ENCODE results near the gene RASGRP1. TPM values are rescaled to one million over a fixed set of nuclear protein-coding genes. Genes with fewer than 3 reads are reported as not detected.

Gene RASGRP1
- total RNA-seq, 1 experiment from 2014 or later = 0.51 TPM

DNA sequence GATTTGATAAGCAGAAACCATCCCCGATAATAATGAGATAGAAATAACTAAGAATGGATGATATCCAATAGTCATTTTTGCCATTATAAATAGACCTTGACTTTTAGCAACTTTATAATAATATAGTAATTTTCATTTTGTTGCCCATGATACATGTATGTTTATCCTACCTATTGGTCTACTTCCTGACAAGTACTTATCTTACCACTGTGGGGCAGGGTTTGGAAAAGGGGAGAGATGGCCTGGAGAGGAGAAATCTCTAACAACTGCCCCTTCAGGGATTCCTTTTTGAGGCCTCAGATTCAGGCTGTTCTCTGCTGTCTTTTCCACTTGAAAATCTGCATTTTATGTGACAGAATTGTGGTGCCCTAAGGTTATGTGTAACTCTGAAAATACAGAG, 68.5 kb downstream of the RASGRP1 start:
- no peaks in the 10 kb centered on the region for H3K9me3 ChIP-seq (ENCODE audit: control insufficient read depth, insufficient read depth, low read depth, low read length)
- ChIA-PET POLR2A (no interaction called here), CTCF (no interaction called here)
- intact Hi-C loops (cut with micrococcal nuclease; ENCODE audit: unreplicated experiment) = no loop called here
- ATAC-seq = no peak
- DNase-seq (ENCODE audit: low read depth, low spot score) = no peak
- in situ Hi-C loops (cut with HindIII; ENCODE audit: low pct_unique_long_range_greater_than_20kb, low sequenced_read_pairs) = no loop called here
- H3K4me1 ChIP-seq (ENCODE audit: control insufficient read depth, insufficient read depth, low read length) = no peaks in the 10 kb centered on the region
- no peak overlapping the region for H3K27ac ChIP-seq (ENCODE audit: low read length)
- TF ChIP-seq REST (IDR thresholded peaks at IDR 0.05; ENCODE audit: insufficient read depth in 1 of 2, low read depth in 2 of 2, low read length in 1 of 2) = no peak
- no peak for TF ChIP-seq TCF7L2 (IDR thresholded peaks at IDR 0.05; ENCODE audit: low read depth, low read length)
- TF ChIP-seq, protein P1, sequence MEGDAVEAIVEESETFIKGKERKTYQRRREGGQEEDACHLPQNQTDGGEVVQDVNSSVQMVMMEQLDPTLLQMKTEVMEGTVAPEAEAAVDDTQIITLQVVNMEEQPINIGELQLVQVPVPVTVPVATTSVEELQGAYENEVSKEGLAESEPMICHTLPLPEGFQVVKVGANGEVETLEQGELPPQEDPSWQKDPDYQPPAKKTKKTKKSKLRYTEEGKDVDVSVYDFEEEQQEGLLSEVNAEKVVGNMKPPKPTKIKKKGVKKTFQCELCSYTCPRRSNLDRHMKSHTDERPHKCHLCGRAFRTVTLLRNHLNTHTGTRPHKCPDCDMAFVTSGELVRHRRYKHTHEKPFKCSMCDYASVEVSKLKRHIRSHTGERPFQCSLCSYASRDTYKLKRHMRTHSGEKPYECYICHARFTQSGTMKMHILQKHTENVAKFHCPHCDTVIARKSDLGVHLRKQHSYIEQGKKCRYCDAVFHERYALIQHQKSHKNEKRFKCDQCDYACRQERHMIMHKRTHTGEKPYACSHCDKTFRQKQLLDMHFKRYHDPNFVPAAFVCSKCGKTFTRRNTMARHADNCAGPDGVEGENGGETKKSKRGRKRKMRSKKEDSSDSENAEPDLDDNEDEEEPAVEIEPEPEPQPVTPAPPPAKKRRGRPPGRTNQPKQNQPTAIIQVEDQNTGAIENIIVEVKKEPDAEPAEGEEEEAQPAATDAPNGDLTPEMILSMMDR (IDR thresholded peaks at IDR 0.05) = no peak
- no peak for TF ChIP-seq POLR2AphosphoS5 (IDR thresholded peaks at IDR 0.05; ENCODE audit: low read depth, low read length)
- no peak for TF ChIP-seq SIN3A (IDR thresholded peaks at IDR 0.05; ENCODE audit: borderline replicate concordance, insufficient read depth, low read depth, low read length)
- no TSS peak for BruUV-seq (replicated peaks)
- no peak overlapping the region for H3K4me3 ChIP-seq (ENCODE audit: low read depth in 2 of 2, low read length in 2 of 2)
- no peaks in the 10 kb centered on the region for H3K27me3 ChIP-seq (ENCODE audit: control insufficient read depth, insufficient read depth, low read length)
- no peaks in the 10 kb centered on the region for H3K36me3 ChIP-seq (ENCODE audit: control insufficient read depth, insufficient read depth, low read length)

DNA sequence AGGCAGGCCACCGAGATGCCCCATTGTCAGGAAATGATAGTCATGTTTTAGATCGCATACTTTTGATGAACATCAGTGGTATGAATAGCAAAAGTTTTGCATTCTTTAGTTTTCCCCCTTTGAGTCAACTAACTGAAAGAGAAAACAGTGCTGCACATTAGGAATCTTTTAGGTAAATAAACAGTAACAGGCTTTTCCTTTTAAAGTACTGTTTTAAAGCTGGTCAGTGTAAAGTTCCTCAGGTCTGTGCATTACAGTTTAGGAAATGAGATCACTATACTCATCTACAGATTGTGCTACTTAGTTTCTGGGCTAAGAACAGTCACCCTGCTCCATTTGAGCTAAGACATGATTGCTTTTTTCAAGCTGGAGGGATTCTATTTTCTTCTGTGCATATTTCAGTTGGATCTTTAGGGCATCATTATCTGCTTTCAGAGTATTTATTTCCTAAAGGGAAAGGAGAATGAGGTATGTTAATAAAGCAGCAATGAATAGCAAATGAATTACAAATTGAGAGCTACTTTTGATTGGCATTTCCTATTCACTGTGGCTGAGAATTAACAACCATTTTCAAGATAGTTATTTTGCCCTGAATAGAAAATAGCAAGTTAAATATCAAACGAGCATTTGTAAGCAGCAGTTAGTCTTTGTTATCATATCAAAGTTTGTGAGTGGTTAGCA, 74.2 kb downstream of the RASGRP1 start:
- CTCF ChIA-PET = no interaction called here
- H3K4me1 ChIP-seq (ENCODE audit: control insufficient read depth, insufficient read depth, low read length) = no peaks in the 10 kb centered on the region
- POLR2A ChIA-PET = no interaction called here

More for the DNA sequence above, 74.2 kb downstream of the RASGRP1 start:
- Histone ChIP-seq H3K9me3 (ENCODE audit: control insufficient read depth, insufficient read depth, low read depth, low read length) (no peaks in the 10 kb centered on the region), H3K27ac (ENCODE audit: low read length) (no peak overlapping the region), H3K36me3 (ENCODE audit: control insufficient read depth, insufficient read depth, low read length) (peaks cover 2% of the 10 kb centered on the region; the same call in 1 of the 2 replicates), H3K4me3 (ENCODE audit: low read depth in 2 of 2, low read length in 2 of 2) (no peak overlapping the region), H3K27me3 (ENCODE audit: control insufficient read depth, insufficient read depth, low read length) (no peaks in the 10 kb centered on the region)
- no peak for DNase-seq (ENCODE audit: low read depth, low spot score)
- TF ChIP-seq POLR2AphosphoS5 (IDR thresholded peaks at IDR 0.05; ENCODE audit: low read depth, low read length) = no peak
- TF ChIP-seq SIN3A (IDR thresholded peaks at IDR 0.05; ENCODE audit: borderline replicate concordance, insufficient read depth, low read depth, low read length) = no peak
- TF ChIP-seq, protein P1 (IDR thresholded peaks at IDR 0.05) = no peak
- TF ChIP-seq REST (IDR thresholded peaks at IDR 0.05; ENCODE audit: insufficient read depth in 1 of 2, low read depth in 2 of 2, low read length in 1 of 2) = no peak
- TF ChIP-seq TCF7L2 (IDR thresholded peaks at IDR 0.05; ENCODE audit: low read depth, low read length) = no peak
- ATAC-seq = no peak
- intact Hi-C loops (cut with micrococcal nuclease; ENCODE audit: unreplicated experiment) (no loop called here), in situ Hi-C loops (cut with HindIII; ENCODE audit: low pct_unique_long_range_greater_than_20kb, low sequenced_read_pairs) (no loop called here)
- no TSS peak for BruUV-seq (replicated peaks)
